Testis (tissue), 2 donors: Measurements from ENCODE around the gene CDK8.

Source experiments
- POLR2A ChIP-seq: fragments of 450-650 bp; IDR thresholded peaks from one replicate; pipeline ENCODE4 v1.6.1; 2017; ENCODE audit warnings: antibody characterized with exemption, mild to moderate bottlenecking, moderate library complexity
- TF ChIP-seq, protein P1 (sequence below), 3 experiments: fragments of 450-650 bp in 2 of 3; fragments of 200-600 bp in 1 of 3; sonication (generic) in 1 of 3; IDR thresholded peaks; one replicate each; pipeline ENCODE4 v1.5.1; 2016 to 2019; ENCODE audit warnings: antibody characterized with exemption in 3 of 3, mild to moderate bottlenecking in 2 of 3, moderate library complexity in 1 of 3

- TF ChIP-seq, protein P1, sequence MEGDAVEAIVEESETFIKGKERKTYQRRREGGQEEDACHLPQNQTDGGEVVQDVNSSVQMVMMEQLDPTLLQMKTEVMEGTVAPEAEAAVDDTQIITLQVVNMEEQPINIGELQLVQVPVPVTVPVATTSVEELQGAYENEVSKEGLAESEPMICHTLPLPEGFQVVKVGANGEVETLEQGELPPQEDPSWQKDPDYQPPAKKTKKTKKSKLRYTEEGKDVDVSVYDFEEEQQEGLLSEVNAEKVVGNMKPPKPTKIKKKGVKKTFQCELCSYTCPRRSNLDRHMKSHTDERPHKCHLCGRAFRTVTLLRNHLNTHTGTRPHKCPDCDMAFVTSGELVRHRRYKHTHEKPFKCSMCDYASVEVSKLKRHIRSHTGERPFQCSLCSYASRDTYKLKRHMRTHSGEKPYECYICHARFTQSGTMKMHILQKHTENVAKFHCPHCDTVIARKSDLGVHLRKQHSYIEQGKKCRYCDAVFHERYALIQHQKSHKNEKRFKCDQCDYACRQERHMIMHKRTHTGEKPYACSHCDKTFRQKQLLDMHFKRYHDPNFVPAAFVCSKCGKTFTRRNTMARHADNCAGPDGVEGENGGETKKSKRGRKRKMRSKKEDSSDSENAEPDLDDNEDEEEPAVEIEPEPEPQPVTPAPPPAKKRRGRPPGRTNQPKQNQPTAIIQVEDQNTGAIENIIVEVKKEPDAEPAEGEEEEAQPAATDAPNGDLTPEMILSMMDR (IDR thresholded peaks at IDR 0.05): no peak
- TF ChIP-seq POLR2A: no peak
Measured at GRCh38 chr13:26335158-26335557, 81.2 kb downstream of the CDK8 start.
